Activated effector memory CD4-positive, alpha-beta T cell treated with Interleukin-2 at 50 U/mL for 16 hours (primary cell): ENCODE results near the gene MTFP1.
"Not testable (repeated sequence)": the region's sequence is repeated elsewhere in the genome, so short reads cannot be mapped to it uniquely, and the experiment has no call there.

Experiments used
- DNase-seq: peaks from one replicate; pipeline ENCODE4 v3.0.0-alpha.2; 2020

MTFP1 gene

GRCh38 chr22:30425616-30426387, at the start of gene MTFP1:
TSS of gene MTFP1 (plus strand) at chr22:30425768. CDS start at chr22:30425880, 112 bp downstream.
- DNase-seq = peak; percentile 28

DNA sequence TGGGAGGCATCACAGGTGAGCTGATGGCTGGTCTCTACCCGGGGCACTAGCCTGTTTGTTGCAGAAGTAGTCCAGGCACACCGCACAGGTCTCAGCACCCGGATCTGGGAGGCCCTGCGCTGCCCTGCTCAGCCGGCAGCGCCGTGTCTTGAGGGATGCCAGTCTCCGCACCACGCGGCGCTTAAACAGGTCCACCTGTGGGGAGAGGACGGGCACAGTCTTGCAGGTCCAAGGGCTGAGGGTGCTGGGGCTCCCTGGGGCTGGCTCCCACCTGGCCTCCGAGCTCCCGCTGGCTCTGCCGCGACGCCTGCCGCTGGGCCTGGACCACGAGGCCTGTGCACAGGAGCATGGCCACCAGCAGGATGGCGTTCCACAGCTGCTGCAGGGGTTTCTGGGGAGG, 45.6 kb upstream of the MTFP1 start:
- DNase-seq = no peak

GRCh38 chr22:30381264-30381663, 44.3 kb upstream of the MTFP1 start:
- DNase-seq = no peak

DNA sequence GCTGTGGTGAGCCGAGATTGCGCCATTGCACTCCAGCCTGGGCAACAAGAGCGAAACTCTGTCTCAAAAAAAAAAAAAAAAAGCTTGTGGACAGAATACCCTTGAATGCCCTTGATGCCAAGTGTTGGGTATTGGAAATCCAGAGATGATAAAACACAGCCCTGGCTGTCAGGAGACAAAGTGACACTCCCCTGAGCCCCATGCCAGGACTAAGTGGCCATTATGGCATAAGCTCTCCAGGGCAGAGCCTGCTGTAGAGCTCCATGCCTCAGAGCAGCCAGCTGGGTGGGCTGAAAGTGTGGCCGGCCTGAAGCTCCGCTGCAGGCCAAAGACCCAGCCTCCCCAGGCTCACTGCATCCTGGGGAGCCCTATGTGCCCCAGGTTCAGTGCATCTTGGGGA, 43.2 kb upstream of the MTFP1 start:
- DNase-seq = no peak

GRCh38 chr22:30383061-30383460, 42.5 kb upstream of the MTFP1 start:
- no peak for DNase-seq

- DNase-seq = no peak
Measured at GRCh38 chr22:30385942-30386341, 39.6 kb upstream of the MTFP1 start.

DNA sequence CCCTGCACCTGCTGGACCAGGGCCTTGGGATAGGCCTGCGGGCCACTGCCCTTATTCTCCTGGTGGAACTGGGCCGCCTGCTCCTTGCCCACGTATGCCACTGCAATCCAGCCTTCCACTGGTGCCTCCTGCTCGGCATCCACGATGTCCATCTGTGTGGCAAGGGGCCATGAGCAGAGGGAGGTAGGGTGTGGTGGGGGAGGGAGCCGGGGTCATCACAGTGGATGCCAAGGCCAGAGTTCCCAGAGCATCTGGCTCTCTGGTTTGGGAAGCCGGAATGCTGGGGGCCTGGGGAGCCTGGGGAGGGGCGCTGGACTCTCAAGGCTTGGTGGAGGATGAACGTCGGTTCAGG, 39.0 kb upstream of the MTFP1 start:
- no peak for DNase-seq

DNA sequence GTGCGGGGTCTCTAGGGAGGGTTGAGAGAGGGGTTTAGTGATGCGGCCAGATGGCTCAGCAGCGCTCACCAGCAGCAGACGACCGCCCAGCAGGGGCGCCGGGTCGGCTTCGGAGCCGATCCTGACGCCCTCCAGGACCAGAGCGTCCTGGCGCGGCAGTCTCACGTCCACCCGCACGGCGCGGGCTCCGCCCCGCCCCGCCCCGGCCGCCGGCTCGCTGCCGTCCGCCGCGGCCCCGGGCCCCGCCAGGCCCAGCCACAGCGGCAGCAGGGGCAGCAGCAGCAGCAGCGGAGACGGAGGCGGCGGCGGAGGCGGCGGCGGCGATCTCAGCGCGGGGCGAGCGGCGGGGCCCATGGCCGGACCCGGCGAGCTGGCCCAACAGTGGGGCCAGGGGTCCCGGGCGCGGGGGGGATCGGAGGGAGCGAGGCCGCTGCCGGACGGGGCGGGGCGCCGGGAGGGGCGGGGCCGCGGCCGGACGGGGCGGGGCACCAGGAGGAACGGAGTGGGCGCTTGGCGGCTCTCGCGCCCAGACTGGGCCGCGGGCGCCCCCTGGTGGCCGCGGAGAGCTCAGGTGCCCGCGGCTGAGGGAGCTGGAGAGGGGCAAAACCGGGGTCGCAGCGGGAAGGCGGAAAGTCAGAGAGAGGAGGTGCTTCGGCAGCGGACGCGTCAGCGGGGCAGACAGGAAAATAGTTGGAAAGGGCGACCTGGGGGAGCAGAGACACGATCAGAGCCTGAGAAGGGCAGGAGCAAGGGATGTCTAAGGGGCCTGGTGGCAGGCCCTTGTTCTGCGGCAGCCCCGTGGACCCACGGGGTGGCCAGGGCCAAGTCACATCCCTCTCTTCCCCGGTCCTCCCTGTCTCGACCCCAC, 38.4 kb upstream of the MTFP1 start, which contains the start of gene RNF215:
RNF215 (minus strand) TSS at position 452 of the 868 bp plus-strand sequence; CDS start at position 354, 98 bp downstream.
- peak; percentile 69 for DNase-seq

DNA sequence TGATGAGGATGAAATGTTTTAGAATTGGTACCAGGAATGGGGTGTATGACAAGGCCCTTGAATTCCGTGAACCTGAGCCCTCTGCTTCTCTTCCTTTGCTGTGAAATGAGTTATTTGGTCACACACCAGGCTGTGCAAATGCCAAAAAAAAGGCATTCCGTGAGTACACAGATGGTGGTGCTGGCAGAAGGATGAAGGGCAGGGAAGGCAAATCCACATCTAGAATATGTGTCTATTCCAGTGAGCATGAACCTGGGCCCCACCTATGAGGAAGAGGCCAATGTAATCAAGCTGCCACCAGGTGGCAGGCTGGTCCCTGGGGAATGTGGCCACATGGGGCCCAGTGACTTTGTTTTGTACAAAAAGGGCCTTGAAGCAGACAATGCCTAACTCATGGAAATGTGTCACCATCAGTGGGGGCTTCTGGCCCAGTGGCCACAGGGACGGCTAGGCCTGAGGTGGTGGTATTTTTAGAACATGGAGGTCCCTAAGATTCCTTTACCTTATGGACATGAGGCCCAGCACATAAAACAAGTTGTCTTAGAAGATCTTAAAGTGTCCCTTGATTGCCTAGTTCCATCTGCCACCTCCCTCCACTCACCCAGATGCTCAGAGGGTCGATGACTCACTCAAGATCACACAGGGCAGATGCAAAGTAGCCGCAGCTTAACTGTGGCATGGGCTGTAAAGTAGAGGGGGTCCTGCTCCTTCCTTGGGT, 34.4 kb upstream of the MTFP1 start:
- DNase-seq = peak; percentile 62

DNA sequence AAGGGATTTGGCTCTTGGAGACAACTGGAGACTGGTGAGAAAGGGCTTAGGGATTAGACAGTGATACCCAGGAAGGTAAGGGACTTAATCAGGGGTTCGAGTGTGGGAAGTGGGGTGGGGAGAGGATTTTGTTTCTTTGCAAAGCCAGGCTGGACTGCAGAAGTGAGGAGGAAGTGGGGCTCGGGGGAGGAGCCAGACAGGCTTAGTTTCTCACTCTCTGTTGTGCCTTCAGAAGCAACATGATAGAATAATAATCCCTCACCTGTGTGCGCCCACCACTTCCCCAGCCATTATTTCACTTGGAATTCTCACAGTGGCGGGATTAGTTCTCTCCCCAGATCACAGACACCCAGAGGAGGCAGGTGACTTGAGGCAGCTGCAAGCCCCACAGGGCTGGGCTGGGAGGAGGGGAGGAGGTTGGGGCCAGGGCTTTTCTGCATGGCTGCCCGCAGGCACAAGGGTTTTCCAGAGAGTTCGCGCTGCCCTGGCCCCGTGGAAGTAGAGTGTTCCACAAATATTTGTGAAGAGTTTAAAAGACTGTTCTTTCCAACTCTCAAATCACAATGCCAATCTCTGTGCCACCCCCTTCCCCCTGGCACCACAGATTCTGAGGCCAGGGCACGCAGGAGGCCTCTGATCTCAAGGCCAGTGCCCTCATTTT, 32.8 kb upstream of the MTFP1 start:
- DNase-seq = no peak

DNA sequence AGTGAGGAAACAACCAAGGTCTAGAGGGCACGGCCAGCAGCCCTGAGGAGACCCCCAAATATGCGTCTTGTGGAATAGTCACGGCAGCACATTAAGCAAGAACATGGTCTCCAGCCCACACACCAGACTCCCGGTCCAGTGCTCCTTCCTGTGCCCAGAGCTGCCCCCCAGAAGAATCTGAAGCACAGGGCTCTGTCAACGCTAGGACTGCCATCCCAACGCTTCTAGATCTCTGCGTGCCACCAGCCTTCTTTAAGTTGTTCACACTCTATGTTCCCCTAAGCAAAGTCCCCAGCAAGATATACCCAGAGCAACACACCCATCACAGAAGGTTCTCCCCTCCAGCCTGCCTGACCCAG, 32.3 kb upstream of the MTFP1 start:
- no peak for DNase-seq

DNA sequence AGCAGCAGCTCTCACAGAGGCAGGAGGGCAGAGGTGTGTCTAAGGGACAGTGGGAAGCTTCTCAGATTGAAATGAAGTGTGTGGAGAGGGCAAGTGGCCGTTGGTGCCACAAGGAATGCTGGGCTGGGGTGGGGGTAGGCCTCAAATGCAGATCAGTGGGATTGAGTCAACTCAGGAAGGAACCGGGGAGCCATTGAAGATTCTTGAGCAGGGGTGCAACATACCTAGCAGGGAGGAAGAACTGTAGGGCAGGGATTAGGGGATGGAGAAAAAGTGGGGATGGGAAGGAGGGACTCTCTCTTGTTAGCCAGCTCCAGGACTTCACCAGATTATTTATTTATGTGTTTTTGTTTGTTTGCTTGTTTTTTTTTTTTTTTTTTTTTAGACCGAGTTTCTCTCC, 31.7 kb upstream of the MTFP1 start:
- no peak for DNase-seq

DNA sequence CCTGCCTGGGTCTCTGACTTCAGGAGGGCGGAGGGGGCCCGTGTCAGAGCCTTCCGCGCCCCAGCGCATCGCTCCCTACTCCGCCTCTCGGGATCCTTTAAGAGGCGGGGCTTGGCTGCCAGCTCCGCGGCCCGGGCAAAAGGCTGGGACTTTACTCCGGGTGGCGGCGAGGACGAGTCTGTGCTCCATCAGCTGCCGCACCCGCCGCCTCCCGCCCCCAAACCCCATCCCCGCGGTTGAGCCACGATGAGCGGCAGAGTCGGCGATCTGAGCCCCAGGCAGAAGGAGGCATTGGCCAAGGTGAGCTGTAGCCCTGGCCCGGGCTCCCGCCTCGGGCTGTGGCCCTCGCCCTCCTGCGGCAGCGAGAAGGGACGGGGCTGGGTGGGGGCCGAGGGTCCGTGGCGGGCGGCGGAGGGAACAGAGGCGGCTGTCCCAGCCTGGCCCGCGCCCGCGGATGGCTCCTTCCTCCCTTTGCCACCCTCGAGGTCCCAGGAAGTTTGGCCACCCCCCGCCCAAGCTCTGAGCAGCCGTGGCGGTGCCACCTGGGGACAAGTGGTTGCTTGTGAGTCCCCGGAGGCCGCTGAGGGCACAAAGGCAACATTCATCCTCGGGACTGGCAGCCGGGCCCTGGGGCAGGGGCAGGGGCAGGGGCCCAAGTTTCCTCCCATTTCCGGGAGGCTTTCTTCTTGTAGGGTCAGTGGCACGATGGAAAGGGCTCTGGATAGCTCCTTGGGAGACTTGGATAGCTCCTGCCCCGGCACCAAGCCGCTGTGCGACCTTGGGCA, 28.5 kb upstream of the MTFP1 start, which contains the start of gene SEC14L2:
SEC14L2 (plus strand) TSS at position 148 of the 785 bp plus-strand sequence; CDS start at position 247, 99 bp downstream.
- peak; percentile 29 for DNase-seq

- no peak for DNase-seq
Measured at GRCh38 chr22:30397656-30398635, 27.6 kb upstream of the MTFP1 start.

DNA sequence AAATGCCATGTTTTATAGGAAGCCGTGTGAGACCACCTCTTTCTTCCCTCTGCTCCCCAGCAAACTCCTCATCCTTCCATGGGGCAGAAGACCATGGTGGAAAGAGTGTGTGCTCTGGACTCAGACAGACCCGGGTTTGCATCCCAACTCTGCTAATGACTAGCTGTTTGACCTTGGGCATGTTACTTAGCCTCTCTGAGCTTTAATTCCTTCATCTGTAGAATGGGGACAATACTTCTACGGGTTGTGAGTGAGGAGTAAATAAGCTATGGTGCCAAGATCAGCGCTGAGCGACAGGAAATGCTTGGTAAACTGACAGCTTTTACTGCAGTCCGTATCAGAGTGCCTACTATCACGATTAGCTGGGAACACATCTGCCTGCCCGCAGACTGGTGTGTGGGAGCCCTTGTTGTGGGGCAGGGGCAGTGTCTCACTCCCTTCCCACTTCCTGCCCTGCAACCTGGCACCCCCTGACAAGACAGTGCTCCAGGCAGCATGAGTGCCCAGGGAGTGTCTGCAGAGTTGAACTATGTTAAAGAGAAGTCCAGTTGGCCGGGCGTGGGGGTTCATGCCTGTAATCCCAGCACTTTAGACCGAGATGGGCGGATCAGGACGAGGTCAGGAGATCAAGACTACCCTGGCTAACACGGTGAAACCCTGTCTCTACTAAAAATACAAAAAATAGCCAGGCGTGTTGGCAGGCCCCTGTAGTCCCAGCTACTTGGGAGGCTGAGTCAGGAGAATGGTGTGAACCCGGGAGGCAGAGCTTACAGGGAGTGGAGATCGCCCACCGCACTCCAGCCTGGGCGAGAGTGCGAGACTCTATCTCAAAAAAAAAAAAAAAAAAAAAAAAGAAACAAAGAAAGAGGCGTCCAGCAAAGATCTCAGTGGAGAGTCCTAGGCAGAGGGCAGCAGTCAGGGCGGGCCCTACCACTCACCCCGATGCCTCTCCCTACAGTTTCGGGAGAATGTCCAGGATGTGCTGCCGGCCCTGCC, 26.6 kb upstream of the MTFP1 start:
- no peak for DNase-seq

DNA sequence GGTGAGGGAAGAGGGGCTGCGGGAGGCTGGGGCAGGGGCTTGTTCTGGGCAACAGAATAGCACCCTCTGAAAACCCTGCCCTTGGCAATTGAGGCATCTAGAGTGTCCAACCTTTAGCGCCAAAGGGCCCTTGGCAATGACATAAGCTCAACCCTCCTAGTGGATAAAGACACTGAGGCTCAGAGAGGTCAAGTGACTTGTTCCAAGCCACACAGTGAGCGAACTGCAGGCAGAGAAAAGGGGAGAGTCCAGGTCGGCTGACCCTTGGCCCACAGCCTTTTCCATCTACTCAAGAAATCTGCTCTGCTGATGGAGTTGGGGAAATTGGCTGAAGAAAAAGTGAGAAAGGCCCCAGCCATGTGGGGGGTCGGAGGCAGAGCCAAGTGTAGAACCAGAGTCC, 25.9 kb upstream of the MTFP1 start:
- DNase-seq = no peak

DNA sequence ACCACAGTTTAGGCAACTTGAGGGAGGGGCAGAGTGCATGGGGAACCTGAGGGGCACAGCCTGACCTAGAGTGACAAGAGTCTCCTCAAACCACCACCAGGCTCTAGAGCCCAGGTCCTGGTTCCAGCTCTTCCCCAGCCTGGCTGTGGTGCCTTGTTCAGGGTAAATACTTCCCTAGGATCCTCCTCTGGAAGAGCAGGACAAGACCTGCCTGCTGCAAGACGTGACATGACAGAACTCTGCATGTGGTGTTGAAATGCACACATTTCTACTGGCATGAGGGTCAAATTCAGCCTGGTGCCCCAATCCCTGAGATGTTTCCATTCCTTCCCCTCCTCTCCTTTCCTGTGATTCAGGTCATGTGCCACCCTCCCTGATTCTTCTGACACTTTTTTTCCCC, 25.4 kb upstream of the MTFP1 start:
- no peak for DNase-seq

GRCh38 chr22:30401024-30401423, 24.5 kb upstream of the MTFP1 start:
- not testable (repeated sequence) for DNase-seq

DNA sequence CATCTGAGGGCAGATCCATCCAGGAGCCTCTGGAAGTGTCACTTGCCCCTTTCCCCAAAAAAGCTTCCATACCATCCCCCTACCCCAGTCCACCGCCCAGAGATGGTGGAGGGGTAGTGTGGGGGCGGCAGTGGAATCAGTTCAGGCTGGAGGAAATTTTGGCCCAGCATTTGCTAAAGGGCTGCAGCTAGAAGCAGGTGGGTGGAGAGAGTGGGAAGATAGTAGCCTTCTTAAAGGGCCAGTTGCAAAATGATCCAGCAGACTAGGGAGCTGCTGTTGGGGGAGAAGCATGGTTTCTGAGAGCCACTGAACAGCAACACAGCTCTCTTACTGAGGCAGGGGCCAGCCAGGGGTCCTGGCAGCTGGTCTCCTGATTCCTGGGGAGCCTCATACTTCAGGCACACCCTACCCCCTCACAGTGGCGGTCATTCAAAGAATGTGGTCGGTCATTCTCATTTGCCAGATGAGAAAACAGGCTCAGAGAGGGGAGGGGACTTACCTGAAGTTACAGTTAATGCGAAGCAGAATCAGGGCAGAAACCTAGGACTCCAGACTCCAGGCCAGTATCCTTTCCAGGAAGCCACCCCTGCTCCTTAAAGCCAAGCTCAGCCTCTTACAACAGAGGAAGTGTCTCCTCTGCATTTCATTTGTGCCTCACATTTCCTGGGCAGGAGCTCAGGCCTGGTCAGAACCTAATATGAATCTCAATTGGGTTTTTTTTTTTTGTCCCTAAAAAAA, 23.4 kb upstream of the MTFP1 start:
- DNase-seq = no peak
